Stimulated activated CD4-positive, alpha-beta T cell treated with anti-CD3 and anti-CD28 coated beads, TNF-alpha, amount 100 ng/mL, for 1 hour (primary cell): ENCODE measurements around the gene MZT1.
"Not testable (repeated sequence)": the region's sequence is repeated elsewhere in the genome, so short reads cannot be mapped to it uniquely, and the experiment has no call there.

Source experiments
- DNase-seq, 3 donors: peaks; one replicate each; pipeline ENCODE4 v3.0.0-alpha.2; 2020; ENCODE audit warnings: low read depth in 3 of 3, low spot score in 1 of 3

The MZT1 gene, protein sequence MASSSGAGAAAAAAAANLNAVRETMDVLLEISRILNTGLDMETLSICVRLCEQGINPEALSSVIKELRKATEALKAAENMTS

DNA sequence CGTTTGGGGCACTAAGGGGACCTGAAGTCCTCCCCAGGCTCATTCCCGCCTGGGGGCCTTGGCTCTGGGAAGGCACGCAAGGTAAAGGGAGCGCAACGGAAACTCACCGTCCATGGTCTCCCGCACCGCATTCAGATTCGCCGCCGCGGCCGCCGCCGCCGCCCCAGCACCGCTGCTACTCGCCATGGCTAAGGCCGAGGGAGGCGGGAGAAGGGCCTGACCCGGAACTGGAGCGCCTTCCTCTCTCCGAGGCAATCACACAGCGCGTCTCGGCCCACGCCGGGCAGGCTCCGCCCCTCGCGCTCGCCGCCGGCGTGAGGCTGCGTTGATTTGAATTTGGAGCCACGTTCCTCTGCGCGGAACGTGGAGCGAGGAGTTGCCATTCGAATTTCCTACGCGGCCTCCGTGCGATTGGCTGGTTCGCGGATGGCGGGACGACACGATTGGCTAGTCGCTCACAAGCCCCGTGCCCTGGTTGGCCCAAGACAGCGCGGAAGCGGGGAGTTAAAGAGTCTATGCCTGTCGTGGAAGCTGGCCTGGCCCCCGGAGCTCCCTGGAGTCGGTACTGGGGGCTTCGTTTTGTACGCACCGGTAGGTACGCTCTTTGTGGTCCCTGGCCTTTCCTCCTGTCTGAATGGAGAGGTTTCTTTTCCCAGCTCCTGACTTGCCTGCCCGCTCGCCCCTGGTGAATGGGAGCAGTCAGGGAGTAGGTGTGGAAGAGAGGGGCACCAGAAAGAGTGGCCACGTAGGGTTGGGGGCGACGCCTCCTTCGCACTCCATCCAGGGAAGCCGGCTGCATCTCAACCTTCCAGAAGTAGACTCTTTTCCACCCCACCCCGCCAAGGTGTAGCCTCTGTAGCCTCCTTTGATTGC is at the start of gene MZT1, which contains the start of gene BORA:
Gene MZT1, minus strand, starts transcription at position 213 of the 873 bp plus-strand sequence. Its CDS starts 27 bp downstream, at position 186.
Gene BORA, plus strand, starts transcription at position 507 of the 873 bp plus-strand sequence. CDS start 1,018 bp downstream, outside the sequence.
- peak; percentile 78 to 90 (median 88) for DNase-seq

DNA sequence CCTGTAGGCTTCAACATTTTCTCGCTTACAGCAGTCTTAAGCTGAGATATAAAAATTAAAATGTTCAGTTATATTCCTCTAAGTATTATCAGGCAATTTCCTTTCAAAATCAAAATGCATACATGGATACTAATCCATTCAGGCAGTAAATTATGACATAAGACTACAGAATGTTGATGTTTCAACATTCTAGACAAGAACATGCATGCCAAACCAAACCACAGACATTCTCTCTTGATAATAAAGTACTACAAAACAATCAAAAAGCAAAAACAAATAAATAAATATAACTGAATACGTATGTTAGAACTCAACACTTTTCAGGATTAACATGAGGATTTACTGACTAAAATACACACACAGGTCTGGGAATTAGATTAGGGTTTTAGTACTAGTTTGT is 46.6 kb upstream of the MZT1 start:
- DNase-seq = no peak

DNA sequence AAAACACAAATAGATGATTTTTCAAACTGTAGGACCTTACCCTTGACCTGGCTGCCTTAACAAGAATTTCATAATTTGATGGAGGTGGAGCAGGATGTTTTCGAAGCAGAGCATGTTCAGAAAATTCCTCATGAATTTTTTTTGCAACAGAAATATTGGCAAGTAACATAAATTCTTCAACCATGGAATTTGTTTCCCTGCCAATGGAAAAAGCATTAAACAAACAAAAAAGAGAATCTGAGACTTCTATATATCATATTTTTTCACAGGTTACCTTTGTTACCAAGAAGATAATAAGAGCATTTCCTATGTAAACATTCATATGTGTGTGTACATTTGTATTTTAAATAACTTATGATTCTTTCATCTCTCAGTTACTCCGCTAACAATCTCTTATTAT is 36.0 kb upstream of the MZT1 start:
- DNase-seq = no peak

DNA sequence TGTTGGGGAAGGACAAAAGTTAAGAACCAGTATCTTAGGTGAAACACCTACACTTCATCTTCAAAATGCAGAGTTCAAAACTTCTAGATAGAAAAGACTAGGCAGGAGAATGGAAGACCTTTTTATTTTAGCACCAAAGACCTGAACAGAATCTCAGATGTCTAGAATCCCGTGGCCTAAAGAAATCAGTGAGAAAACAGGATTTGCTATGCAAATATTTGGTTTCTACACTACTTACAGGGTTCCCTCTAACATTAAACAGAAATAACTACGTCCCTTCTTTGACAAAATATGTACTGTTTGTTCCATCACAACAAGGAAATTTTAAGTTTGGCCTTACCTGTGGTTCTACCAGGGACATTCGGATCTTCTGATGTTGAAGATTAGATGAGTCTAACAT is 32.8 kb upstream of the MZT1 start:
- no peak for DNase-seq

DNA sequence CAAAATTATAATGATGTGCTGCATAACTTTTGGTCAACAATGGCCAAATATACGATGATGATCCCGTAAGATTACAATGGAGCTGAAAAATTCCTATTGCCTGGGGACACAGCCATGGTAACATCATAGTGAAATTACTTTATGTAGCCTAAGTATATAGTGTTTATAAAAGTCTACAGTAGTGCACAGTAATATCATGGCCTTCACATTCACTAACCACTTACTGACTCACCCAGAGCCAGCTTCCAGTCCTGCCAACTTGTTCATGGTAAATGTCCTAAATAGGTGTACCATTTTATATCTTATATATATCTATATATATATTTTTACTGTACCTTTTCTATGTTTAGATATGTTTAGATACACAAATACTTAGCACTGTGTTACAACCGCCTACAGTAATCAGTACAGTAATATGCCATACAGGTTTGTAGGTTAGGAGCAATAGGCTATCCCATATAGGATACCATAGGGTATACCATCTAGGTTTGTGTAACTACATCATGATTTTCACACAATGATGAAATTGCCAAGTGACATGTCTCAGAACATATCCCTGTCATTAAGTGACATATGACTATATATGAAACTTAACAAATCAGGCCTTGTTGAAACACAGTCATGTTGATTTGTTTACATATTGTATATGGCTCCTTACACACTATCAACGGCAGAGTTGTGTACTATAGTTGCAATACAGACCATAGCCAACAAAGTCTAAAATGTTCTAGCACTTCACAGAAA is 30.5 kb upstream of the MZT1 start:
- DNase-seq = no peak

DNA sequence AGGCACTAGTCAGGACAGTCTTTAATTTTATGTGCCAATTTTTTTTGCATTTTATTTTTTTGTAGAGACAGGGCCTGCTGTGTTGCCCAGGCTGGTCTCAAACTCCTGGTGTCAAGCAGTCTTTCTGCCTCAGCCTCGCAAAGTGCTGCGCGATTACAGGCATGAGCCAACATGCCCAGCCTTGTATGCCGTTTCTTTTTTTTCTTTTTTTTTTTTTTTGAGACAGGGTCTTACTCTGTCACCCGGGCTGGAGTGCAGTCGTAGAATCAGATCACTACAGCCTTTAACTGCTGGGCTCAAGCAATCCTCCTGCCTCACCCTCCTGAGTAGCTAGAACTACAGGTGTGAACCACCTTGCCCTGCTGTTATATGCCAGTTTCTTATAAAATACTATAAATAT is 26.7 kb upstream of the MZT1 start:
- DNase-seq = no peak

DNA sequence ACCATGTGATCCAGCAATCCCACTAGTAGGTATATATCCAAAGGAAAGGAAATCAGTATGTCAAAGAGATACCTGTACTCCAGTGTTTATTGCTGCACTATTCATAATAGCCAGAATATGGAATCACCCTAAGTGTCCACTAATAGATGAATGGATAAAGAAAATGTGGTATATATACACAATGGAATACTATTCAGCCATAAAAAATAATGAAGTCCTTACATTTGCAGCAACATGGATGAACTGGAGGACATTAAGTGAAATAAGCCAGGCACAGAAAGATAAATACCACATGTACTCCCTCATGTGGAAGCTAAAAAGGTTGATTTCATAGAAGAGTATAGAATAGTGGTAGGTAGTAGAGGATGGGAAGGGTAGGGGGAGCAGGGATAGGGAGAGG is 23.8 kb upstream of the MZT1 start:
- DNase-seq = no peak

DNA sequence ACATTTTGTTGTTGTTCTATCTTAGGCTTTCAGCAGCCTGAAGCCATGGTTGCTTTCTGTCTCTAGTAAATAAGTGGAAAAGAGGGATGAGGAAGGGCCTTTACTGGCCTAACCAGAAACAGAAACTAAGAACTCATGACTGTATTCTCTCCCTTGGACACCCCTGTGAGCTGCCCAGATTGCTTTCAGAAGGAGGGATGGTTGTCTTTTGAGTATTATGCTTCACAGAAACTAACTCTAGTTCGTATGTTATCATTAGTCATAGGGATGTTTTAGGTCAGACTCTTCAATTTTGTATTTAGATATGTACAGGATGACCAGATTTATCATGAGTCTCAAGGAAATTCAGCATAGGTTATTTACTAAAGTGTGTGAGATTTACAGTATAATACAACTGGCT is 17.8 kb upstream of the MZT1 start:
- no peak for DNase-seq

DNA sequence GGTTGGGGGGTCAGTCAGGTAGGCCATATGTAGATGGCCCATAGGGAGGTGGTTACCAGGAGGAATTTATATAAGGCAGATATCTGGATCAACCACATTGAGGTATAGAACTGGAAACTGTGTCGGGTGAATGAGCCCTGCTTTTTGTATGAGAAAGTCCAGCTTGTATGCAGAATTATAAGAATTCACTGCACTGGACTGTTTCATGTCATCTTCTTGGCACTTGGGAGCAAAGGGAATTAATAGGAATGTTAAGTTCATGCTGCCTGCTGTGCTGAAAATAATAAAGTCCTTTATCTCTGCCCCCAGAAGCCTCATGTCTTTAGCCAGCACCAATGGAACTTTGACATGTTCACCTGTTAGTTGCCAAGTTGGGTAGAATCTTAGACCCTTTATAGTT is 12.6 kb upstream of the MZT1 start:
- no peak for DNase-seq

DNA sequence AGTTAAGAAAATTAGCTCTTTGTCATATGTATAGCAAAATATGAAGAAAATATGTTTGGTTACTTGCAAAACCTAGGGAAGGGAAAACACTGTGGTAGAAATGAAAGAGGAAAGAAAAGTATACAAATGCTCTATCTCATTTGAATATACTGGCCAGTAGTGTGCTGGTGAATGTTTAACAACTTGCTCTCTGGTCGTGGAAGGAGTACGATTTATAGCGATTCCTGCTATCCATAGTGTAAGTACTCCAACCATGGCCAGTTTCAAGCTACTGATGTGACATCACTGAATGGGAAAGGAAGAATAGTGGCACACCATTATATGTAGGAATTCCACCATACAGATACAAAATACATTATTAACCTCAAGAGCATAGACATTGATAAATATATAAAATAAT is 9.6 kb upstream of the MZT1 start:
- no peak for DNase-seq

DNA sequence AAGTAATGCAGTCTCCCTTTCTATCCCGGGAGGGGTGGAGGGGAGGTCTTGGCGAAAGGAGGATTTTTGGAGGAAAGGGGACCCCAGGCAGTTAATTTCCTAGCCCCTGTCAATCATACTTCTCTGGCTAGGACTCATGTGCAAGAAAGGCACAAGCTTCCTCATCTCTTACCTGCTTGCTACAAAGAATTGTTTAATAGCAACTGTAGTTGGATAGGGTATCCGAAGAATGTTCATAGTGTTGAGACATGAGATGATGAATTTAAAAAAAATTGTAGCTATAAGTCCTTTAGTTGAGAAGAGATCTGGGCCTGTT is 819 bp upstream of the MZT1 start:
- no peak for DNase-seq

DNA sequence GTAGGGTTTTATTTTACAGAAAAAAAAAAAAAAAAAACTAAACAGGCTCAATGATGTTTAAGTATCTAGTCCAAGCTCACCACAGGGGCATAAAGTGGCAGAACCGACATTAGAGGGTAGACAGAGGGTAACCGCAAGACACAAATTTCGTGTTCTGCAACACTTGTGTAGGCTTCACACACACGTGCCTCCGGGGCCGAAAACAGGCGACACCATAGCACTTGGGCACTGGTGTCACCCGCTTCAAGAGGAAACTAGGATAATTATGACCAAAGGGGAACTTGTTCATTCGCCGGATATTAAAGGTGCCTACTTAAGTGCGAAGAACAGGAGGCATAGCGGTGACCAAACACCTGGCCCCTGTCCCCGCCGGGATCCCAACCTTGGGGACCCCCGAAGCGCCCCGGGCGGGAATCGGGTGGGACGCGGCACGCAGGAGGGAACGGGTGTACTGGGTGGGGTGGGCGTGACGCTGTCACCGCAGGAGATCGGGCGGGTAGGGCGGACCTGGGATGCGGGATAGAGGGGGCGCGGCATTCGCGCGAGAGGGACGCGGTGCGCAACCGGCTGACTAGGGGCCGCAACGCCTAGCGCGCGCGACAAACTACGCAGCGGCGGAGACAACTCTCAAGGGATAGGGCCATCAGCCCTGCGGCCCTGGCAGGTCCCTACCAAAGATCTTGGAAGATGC is 558 bp downstream of the MZT1 start:
- peak in 2 of 3 donors; percentile 2 to 18 for DNase-seq

DNA sequence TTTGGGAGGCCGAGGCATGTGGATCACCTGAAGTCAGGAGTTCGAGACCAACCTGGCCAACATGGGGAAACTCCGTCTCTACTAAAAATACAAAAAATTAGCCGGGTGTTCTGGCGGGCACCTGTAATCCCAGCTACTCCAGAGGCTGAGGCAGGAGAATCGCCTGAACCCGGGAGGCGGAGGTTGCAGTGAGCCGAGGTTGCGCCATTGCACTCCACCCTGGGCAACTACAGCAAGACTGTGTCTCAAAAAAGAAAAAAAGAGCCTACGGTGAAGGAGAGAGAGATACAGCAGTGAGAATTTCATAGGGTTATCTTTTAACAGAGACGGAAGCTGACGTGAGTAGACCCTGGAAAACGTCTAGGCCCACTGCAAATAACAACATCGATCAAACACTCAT is 1.2 kb downstream of the MZT1 start:
- not testable (repeated sequence) for DNase-seq

DNA sequence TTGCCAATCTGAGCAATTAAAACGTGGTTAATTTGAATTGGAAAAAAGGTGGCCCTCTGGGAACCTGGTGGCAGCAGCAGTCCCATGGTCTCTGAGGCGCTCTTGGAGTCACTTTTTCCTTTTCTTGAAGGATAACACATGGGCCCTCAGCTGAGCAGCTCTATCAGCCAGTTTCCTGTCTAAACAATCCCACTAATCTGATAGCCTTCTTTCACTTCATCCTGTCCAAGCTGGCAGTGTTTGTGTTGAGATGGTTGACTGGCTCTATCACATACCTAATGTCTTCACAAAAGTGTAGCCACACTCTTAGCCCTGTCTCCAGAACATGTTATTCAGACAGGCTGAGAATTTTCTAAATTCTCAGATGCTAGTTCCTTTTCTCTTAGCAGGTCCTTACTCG is 10.7 kb downstream of the MZT1 start:
- DNase-seq = no peak

DNA sequence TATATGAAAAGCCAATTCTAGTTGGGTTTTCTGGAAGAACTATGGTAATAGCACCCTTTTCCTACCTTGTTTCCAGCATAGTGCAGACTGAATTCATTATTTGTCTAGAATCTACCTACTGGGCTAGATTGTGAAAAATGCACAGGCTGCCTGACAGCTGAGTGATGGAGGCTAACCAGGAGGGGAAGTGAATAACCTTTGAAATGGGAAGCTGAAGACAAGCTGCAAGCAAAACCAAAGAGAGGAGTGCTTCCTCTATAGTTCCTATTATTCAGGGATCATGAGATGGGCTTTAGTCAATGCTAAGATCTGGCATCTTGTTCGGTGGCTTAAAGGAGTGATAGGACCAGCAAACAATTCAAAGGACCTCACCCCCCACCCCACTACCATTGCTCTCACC is 26.9 kb downstream of the MZT1 start:
- no peak for DNase-seq

DNA sequence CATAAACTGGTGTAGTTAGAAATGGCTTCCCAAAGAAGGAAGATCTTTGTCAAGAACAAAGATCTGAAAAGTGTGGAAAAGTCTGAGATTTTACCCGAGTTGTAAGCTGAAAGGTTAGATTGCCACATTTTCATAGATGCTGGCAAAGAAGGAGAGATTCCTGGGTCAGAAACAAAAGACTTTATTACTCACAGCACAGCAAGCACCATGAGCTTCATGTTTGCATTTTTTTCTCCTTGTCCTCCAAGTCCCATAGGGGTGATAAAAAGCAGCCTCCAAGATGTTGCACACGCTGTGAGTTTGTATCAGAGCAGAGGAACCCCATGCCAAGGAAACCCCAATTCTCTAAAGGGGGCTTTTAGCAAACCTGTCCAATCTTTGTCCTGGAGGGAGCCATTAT is 29.3 kb downstream of the MZT1 start:
- no peak for DNase-seq

DNA sequence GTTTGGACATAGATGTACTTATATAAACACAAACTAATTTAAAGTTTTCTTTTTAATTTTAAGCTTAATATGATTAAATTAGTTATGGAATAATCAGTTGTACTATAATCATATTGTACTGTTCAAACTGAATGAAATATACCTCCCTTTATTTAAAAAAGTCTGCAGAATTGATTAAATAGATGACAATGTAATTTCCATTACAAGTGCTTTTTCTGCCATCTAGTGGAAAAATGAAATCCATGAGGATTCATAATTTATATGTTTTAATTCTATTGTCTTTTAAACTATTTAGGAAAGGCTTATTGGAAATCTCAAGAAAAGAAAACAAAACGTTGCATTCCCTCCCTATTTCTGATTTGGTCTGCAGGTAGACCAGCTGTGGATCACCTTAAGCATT is 30.9 kb downstream of the MZT1 start:
- DNase-seq = no peak

DNA sequence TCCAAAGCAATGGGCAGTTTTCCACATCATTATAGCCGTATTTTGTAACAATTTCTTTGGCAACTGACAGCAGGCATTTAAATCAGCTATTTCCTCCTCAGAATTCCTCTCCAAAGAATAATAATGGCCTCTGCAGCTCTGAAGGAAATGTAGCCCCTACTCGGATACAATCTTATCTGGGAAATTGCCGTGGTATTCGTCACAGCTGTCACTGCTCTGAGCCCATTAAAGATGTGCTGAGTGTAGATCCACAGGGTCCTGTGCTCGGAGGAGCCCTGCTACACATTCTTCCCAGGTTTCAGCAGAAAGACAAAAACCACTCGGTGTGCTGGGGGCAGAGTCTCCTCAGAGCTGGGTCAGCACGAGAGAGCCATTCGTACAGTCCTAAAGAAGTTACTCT is 33.1 kb downstream of the MZT1 start:
- no peak for DNase-seq

DNA sequence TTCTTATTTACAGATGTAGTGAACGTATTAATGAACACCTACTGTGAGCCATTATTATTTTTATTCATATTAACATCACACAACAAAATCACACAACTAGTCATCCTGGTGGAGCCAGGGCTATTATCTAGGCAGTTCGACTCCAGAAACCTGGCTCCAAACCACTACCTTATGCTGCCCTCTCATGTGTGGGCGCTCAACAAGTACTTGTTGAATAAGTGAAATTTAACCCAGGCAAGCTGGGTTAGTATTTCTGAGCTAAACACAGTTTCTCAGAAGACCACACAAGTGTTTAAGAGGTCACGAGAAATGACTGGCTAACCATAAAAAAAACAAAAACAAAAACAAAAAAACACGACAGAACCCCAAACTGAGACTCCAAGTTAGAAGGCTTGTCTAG is 33.6 kb downstream of the MZT1 start:
- no peak for DNase-seq

DNA sequence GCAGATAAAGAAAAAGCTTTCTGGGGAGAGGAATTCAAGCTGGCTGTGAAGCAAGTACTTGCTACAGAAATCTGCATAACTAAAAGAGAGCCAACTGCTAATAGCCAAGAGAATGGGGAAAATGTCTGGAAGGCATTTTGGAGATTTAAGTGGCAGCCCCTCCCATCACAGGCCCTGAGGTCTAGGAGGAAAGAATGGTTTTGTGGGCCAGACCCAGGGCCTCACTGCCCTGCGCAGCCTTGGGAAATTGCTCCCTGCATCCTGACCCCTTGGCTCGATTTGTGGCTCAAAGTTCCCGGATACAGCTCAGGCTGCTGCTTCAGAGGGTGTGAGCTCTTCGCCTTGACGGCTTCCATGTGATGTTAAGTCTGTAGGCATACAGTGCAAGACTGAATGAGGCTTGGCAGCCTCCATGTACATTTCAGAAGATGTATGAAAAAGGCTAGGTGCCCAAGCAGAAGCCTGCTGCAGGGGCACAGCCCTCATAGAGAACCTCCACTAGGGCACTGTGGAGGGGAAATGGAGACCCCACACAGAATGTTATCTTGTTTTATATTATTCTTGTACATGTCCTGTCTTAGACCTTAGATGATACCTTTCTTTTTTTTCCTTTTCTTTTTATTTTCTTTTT is 34.4 kb downstream of the MZT1 start:
- DNase-seq = no peak

DNA sequence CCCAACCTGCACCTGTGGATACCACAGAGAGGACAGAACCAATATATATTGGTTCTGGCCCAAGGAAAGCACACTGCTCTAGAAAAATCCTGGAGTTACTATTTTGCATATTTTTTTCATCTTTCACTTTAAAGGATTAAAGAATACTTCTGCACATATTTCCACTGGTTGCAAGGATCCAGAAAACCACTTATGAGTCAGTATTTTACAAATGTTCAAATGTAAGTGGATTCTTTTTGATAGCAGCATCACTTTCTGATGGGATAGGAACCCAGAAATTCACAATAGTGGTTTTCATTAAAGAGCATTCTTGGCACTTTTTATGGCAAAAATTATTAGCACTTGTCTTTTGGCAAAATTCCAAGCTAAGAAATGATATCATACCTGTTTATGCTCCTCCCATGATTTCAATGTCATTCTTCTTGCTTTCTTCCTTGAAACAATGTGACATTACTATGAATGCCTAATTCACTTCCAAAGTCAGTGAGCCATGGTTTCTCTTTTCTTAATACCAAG is 38.2 kb downstream of the MZT1 start:
- DNase-seq = no peak
